Activated T-cell treated with anti-CD3 and anti-CD28 coated beads for 24 hours (primary cell): Measurements from ENCODE around the gene COG8.
"Not testable (repeated sequence)": the region's sequence is repeated elsewhere in the genome, so short reads cannot be mapped to it uniquely, and the experiment has no call there.

Experiments used
- DNase-seq: peaks from one replicate; pipeline ENCODE4 v3.0.0-alpha.2; 2020; ENCODE audit warnings: low read depth

Gene COG8

GRCh38 chr16:69339289-69340094 lies at the start of gene COG8, which contains the start of gene NIP7:
Gene COG8 (minus strand): TSS chr16:69339564. CDS start chr16:69339552, 12 bp downstream.
Gene NIP7 (plus strand): TSS chr16:69339772. CDS start chr16:69339830, 58 bp downstream.
- peak; percentile 91 for DNase-seq

GRCh38 chr16:69386596-69386995 lies 47.2 kb upstream of the COG8 start:
- no peak for DNase-seq

- no peak for DNase-seq
Observed at GRCh38 chr16:69384974-69385373, 45.6 kb upstream of the COG8 start.

- no peak for DNase-seq
Observed at GRCh38 chr16:69382421-69382820, 43.1 kb upstream of the COG8 start.

- no peak for DNase-seq
Observed at GRCh38 chr16:69381231-69381630, 41.9 kb upstream of the COG8 start.

GRCh38 chr16:69378760-69379159 lies 39.4 kb upstream of the COG8 start:
- no peak for DNase-seq

GRCh38 chr16:69378036-69378435 lies 38.7 kb upstream of the COG8 start:
- DNase-seq: no peak

GRCh38 chr16:69376393-69377059 lies 37.2 kb upstream of the COG8 start:
- DNase-seq: no peak

GRCh38 chr16:69373019-69373418 lies 33.7 kb upstream of the COG8 start:
- DNase-seq: no peak

- DNase-seq: no peak
Observed at GRCh38 chr16:69371564-69371963, 32.2 kb upstream of the COG8 start.

- DNase-seq: no peak
Observed at GRCh38 chr16:69368866-69369265, 29.5 kb upstream of the COG8 start.

- DNase-seq: no peak
Observed at GRCh38 chr16:69367980-69368379, 28.6 kb upstream of the COG8 start.

GRCh38 chr16:69366431-69366830 lies 27.1 kb upstream of the COG8 start:
- DNase-seq: no peak

GRCh38 chr16:69365901-69366300 lies 26.5 kb upstream of the COG8 start:
- DNase-seq: no peak

- no peak for DNase-seq
Observed at GRCh38 chr16:69364088-69364487, 24.7 kb upstream of the COG8 start.

GRCh38 chr16:69363281-69363717 lies 23.9 kb upstream of the COG8 start:
- DNase-seq: no peak

GRCh38 chr16:69360070-69360469 lies 20.7 kb upstream of the COG8 start:
- DNase-seq: not testable (repeated sequence)

GRCh38 chr16:69351309-69352027 lies 12.1 kb upstream of the COG8 start, which contains the start of gene TMED6:
Gene TMED6 (minus strand): TSS chr16:69351786. CDS start chr16:69351753, 33 bp downstream.
- no peak for DNase-seq

GRCh38 chr16:69350536-69351133 lies 11.3 kb upstream of the COG8 start:
- no peak for DNase-seq

- DNase-seq: no peak
Observed at GRCh38 chr16:69349536-69349935, 10.2 kb upstream of the COG8 start.

- DNase-seq: no peak
Observed at GRCh38 chr16:69348222-69348621, 8.9 kb upstream of the COG8 start.

GRCh38 chr16:69346683-69347082 lies 7.3 kb upstream of the COG8 start:
- no peak for DNase-seq
